ENCODE results near the gene BAIAP2L2.

- no peak for TF ChIP-seq GLIS3 (CRISPR knock-in tag; IDR thresholded peaks at IDR 0.05)
- TF ChIP-seq CREB5 (CRISPR knock-in tag; IDR thresholded peaks at IDR 0.05; ENCODE audit: low read depth): no peak
- TF ChIP-seq PPARA (CRISPR knock-in tag; IDR thresholded peaks at IDR 0.05; ENCODE audit: borderline replicate concordance): no peak
- TF ChIP-seq ZC3H10 (CRISPR knock-in tag; IDR thresholded peaks at IDR 0.05): no peak
- TF ChIP-seq ZFP3 (CRISPR knock-in tag; IDR thresholded peaks at IDR 0.05): no peak
- no peak for TF ChIP-seq TOX (CRISPR knock-in tag; IDR thresholded peaks at IDR 0.05; ENCODE audit: borderline replicate concordance)
- TF ChIP-seq TCF4 (CRISPR knock-in tag; IDR thresholded peaks at IDR 0.05; ENCODE audit: borderline replicate concordance): no peak
- no peak for TF ChIP-seq ZFP30 (CRISPR knock-in tag; IDR thresholded peaks at IDR 0.05)
Observed at GRCh38 chr22:38108561-38109319, 1.7 kb downstream of the BAIAP2L2 start.

Data from SK-N-SH treated with all-trans-retinoic acid at 6 μM for 48 hours (cell line).